AG09309 (cell line): Measurements from ENCODE around the gene RAB1A.

Experiments
- DNase-seq: peaks from one replicate; pipeline ENCODE4 v3.0.0-alpha.2; 2010; ENCODE audit warnings: low read depth
- H3K4me3 ChIP-seq: 2 replicates; pipeline ENCODE4 v1.5.1; 2011; ENCODE audit warnings: mild to moderate bottlenecking, low read depth, low read length, moderate library complexity; ENCODE audit not compliant: control insufficient read depth
- CTCF ChIP-seq: IDR thresholded peaks from 2 replicates; pipeline ENCODE4 v1.5.1; 2011; ENCODE audit warnings: mild to moderate bottlenecking, low read depth, low read length, inconsistent platforms; ENCODE audit not compliant: insufficient read depth, control insufficient read depth; ENCODE audit errors: missing control alignments

The RAB1A gene

GRCh38 chr2:65037178-65037577, 92.7 kb downstream of the RAB1A start:
- DNase-seq = no peak
- TF ChIP-seq CTCF = no peak
- H3K4me3 ChIP-seq = no peak overlapping the region
